Activated CD8-positive, alpha-beta memory T cell treated with anti-CD3 and anti-CD28 coated beads, Interleukin-2, amount 50 U/mL, for 4 hours (primary cell): ENCODE results near the gene SERTM2.

Experiments
- DNase-seq: peaks from one replicate; pipeline ENCODE4 v3.0.0-alpha.2; 2020

SERTM2 gene

GRCh38 chrX:111561851-111562250, 50.4 kb downstream of the SERTM2 start:
- DNase-seq, result no peak

DNA sequence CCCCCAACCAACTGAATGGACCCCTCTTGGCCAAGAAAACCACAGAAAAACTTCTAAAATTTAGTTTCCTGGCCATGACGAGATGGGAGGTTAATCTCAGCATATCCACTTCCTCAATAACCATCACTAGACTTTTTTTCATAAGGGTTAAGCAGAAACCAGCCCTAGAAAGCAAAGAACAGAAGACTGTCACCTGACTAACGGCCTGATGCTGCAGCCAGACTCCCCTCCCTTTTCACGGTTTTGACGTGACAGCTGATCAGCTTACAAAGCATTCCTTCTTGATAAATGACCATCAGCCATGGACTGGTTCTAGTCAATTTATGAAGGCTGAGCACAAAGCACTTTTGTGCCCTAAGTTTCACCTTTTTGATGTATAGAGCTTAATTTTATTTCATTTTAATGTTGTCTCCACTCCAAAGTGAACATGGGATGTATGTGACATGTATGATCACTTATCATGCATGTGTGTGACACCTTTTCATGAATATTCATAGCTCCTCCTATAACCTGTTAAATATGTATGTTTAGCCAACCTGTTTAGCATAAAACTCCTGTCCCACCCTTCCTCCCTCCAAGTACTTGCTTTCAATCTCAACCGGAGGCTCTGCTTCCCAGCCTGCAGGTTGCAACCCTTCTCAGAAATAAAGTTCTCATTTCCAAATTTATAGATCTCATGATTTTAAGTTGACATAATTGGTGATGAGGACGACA, 56.3 kb downstream of the SERTM2 start:
- DNase-seq, result no peak

DNA sequence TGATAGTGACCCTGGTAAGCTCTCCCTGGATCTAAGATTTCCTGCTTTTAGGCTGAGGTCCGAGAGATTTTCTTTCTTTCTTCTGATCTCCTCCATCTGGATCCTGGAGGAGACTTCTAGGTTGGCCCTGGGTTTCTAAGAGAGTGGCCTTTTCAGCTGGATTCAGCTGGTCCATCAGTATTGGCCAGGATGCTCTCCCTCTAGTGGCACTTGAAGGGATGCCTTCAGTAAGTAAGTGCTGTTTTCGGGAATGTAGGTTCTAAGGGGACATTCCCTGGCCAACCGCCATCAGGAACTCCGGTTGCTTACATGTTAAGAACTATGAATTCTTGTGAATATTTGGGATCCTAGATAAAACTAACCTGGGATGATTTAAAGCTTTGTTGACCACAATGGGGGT, 56.9 kb downstream of the SERTM2 start:
- no peak for DNase-seq

- DNase-seq, result no peak
These were observed 57.4 kb downstream of the SERTM2 start for GRCh38 chrX:111568817-111569216.
